ENCODE measurements around the gene KBTBD7. TPM values are rescaled to one million over a fixed set of nuclear protein-coding genes. Genes with fewer than 3 reads are reported as not detected.
A peak's percentile ranks its signal among the peaks of the same experiment; 100 is the strongest.

KBTBD7 gene
- total RNA-seq, 1 donor from 2014 or later: 14.3 TPM

DNA sequence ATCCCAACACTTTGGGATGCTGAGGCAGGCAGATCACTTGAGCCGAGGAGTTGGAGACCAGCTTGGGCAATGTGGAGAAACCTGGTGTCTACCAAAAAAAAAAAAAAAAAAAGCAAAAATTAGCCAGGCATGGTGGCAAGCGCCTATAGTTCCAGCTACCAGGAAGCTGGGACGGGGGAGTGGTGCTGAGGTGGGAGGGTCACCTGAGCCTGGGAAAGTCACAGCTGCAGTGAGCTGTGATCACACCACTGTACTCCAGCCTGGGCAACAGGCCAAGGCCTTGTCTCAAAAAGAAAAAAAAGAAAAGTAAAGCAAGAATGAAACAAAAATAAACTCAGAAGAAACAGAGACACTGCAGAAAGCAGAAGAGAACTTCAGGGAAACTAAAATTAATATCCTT lies 37.4 kb upstream of the KBTBD7 start:
- no peak overlapping the region for H3K4me3 Mint-ChIP-seq
- H3K4me1 Mint-ChIP-seq: no peaks in the 10 kb centered on the region
- no peak overlapping the region for H3K27ac Mint-ChIP-seq (ENCODE audit: unreplicated experiment)
- no peaks in the 10 kb centered on the region for H3K9me3 Mint-ChIP-seq
- peaks cover 4% of the 10 kb centered on the region for H3K36me3 Mint-ChIP-seq (ENCODE audit: low read depth)
- no peaks in the 10 kb centered on the region for H3K27me3 Mint-ChIP-seq (ENCODE audit: low read depth)
- TF ChIP-seq, protein P1, sequence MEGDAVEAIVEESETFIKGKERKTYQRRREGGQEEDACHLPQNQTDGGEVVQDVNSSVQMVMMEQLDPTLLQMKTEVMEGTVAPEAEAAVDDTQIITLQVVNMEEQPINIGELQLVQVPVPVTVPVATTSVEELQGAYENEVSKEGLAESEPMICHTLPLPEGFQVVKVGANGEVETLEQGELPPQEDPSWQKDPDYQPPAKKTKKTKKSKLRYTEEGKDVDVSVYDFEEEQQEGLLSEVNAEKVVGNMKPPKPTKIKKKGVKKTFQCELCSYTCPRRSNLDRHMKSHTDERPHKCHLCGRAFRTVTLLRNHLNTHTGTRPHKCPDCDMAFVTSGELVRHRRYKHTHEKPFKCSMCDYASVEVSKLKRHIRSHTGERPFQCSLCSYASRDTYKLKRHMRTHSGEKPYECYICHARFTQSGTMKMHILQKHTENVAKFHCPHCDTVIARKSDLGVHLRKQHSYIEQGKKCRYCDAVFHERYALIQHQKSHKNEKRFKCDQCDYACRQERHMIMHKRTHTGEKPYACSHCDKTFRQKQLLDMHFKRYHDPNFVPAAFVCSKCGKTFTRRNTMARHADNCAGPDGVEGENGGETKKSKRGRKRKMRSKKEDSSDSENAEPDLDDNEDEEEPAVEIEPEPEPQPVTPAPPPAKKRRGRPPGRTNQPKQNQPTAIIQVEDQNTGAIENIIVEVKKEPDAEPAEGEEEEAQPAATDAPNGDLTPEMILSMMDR (conservative IDR thresholded peaks at IDR 0.05): no peak
- DNase-seq (ENCODE audit: low read depth, low spot score): no peak

DNA sequence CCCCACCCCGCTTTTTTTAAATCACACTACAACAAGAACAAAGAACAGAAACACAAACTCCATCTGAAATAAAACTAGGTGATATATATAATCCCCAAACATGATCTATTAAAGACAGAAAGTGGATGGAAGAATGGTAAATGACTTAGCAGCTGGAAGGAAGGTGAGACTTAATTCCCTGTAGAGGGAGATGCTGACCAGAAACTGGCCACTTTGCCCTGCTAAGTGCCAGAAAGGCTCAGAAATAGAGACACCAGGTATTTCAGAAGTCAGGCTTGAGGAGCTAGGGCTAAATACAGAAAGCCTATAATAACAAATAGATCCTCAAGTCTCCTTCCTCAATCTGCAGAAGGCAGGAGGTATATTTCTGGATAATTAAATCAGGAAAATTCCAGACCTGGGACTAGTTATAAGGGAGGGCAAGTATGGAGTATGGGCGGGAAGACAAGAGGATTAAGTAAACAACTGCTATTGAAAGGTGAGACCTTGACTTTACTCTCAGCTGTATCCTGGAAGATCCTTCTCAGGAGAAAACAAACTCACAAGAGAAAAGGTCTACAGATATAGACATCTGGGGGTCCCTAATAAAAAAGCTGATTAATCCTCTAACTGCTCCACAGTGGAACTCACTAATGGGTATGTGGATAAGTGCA lies 36.8 kb upstream of the KBTBD7 start:
- no peaks in the 10 kb centered on the region for H3K4me1 Mint-ChIP-seq
- TF ChIP-seq, protein P1 (conservative IDR thresholded peaks at IDR 0.05): no peak
- H3K27me3 Mint-ChIP-seq (ENCODE audit: low read depth): no peaks in the 10 kb centered on the region
- H3K36me3 Mint-ChIP-seq (ENCODE audit: low read depth): peaks cover 4% of the 10 kb centered on the region
- no peaks in the 10 kb centered on the region for H3K9me3 Mint-ChIP-seq
- H3K4me3 Mint-ChIP-seq: no peak overlapping the region
- no peak for DNase-seq (ENCODE audit: low read depth, low spot score)
- no peak overlapping the region for H3K27ac Mint-ChIP-seq (ENCODE audit: unreplicated experiment)

DNA sequence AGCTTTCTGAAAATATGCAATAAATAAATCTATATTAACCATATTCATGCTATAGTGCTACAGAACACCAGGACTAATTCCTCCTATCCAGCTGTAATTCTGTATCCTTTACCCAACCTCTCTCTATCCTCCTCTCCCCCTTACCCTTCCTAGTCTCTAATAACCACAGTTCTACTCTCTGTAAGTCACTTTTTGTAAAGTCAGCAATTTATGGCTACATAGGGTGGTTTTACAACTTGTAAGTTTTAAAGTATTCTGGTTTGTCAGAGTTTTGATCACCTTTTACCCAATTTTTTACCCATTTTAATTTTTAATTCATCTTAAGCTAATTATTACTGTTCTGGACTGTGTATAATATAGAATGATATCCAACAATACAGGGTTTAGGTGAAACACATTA lies 35.0 kb upstream of the KBTBD7 start:
- Mint-ChIP-seq H3K4me1 (no peaks in the 10 kb centered on the region), H3K36me3 (ENCODE audit: low read depth) (peaks cover 4% of the 10 kb centered on the region), H3K27ac (ENCODE audit: unreplicated experiment) (no peak overlapping the region)

DNA sequence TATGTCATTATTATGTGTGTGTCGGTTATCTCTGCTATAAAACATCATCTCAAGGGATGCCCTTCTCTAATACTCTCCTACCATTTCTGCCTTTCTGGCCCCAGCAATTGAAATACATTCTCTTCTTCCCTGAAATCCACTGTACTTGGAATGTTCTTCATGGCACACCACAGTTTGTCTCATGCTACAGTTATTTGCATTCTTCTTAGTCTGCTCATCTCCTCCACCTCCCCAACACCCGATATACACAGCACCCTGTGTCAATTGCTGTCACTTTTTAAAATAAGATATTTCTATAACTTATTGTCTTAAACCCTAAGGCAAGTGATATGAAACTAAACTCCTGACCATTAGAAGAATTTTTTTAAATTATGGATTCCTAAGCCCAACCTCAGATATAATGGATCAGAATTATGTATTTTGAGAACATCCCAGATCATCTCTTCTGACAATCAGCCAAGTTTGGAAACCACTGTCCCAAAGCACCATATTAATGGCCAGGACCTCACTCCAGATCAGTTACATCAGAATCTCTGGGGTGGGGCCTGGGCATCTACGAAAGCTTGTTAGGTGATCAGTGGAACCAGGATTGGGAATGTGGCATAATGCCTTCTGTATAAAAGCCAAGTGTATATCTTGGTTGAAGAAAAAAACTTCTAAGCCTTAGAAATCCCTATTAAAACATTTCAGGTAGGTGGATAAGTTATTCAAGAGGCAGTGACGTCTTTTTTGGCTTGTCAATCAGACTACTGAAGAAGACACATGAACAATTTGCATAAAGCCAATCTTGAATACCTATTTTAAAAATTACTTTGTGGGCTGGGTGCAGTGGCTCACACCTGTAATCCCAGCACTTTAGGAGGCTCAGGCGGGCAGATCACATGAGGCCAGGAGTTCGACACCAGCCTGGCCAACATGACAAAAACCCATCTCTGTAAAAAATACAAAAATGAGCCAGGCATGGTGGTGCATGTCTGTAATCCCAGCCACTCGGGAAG lies 30.0 kb upstream of the KBTBD7 start:
- Mint-ChIP-seq H3K36me3 (ENCODE audit: low read depth) (no peaks in the 10 kb centered on the region), H3K4me3 (no peak overlapping the region), H3K9me3 (no peaks in the 10 kb centered on the region), H3K4me1 (no peaks in the 10 kb centered on the region), H3K27ac (ENCODE audit: unreplicated experiment) (no peak overlapping the region), H3K27me3 (ENCODE audit: low read depth) (no peaks in the 10 kb centered on the region)
- TF ChIP-seq, protein P1 (conservative IDR thresholded peaks at IDR 0.05): no peak
- DNase-seq (ENCODE audit: low read depth, low spot score): no peak

More for the DNA sequence above, 35.0 kb upstream of the KBTBD7 start:
- TF ChIP-seq, protein P1 (conservative IDR thresholded peaks at IDR 0.05): no peak
- Mint-ChIP-seq H3K9me3 (no peaks in the 10 kb centered on the region), H3K4me3 (no peak overlapping the region), H3K27me3 (ENCODE audit: low read depth) (no peaks in the 10 kb centered on the region)
- DNase-seq (ENCODE audit: low read depth, low spot score): no peak

DNA sequence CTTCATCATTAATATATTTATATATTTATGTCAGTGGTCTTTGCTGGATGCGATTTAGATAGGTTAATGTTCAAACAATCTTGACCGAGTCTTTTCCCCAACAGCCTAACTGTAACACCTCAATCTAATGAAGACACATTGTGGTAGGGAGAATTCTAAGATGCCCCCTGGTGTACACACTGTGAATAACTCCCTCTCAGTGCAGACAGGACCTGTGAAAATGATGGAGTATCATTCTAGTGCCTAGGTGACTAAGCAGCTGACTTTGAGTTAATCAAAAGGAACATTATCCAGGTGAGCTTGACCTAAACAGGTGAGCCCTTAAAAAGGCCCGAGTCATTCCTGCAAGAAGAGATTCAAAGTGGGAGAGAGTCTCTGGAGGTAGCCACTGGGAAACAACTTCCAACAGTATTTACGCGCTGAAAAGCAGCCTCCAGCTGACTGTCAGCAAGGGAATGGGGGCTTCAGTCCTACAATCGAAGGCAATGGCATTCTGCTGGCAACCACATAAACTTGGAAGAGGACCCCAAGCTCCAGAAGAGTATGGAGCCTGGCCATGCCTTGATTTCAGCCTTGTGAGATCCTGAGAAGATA lies 28.0 kb upstream of the KBTBD7 start:
- peak; percentile 51 for DNase-seq (ENCODE audit: low read depth, low spot score)
- H3K27me3 Mint-ChIP-seq (ENCODE audit: low read depth): no peaks in the 10 kb centered on the region
- no peak overlapping the region for H3K27ac Mint-ChIP-seq (ENCODE audit: unreplicated experiment)
- TF ChIP-seq, protein P1 (conservative IDR thresholded peaks at IDR 0.05): peak; percentile 84
- H3K36me3 Mint-ChIP-seq (ENCODE audit: low read depth): no peaks in the 10 kb centered on the region
- no peaks in the 10 kb centered on the region for H3K9me3 Mint-ChIP-seq
- no peak overlapping the region for H3K4me3 Mint-ChIP-seq
- H3K4me1 Mint-ChIP-seq: no peaks in the 10 kb centered on the region
